Nephron progenitor cell (in vitro differentiated cells): ENCODE measurements around the gene MTERF4.
"Not testable (repeated sequence)": the region's sequence is repeated elsewhere in the genome, so short reads cannot be mapped to it uniquely, and the experiment has no call there.

Experiments
- DNase-seq: peaks from one replicate; pipeline ENCODE4 v3.0.0; 2021
- H3K27ac Mint-ChIP-seq: 2 replicates; pipeline ENCODE4 v1.8.0; 2021; ENCODE audit warnings: mild to moderate bottlenecking, moderate library complexity, mixed read lengths
- H3K27me3 Mint-ChIP-seq: 2 replicates; pipeline ENCODE4 v1.8.0; 2021; ENCODE audit warnings: mild to moderate bottlenecking, low read depth, mixed read lengths; ENCODE audit not compliant: poor library complexity
- H3K36me3 Mint-ChIP-seq: 2 replicates; pipeline ENCODE4 v1.8.0; 2021; ENCODE audit warnings: low read depth, mixed read lengths
- H3K4me1 Mint-ChIP-seq: 2 replicates; pipeline ENCODE4 v1.8.0; 2021; ENCODE audit warnings: mixed read lengths
- H3K4me3 Mint-ChIP-seq: 2 replicates; pipeline ENCODE4 v1.8.0; 2021; ENCODE audit warnings: mild to moderate bottlenecking, moderate library complexity, mixed read lengths
- H3K9me3 Mint-ChIP-seq: 2 replicates; pipeline ENCODE4 v1.8.0; 2021; ENCODE audit warnings: mild to moderate bottlenecking, moderate library complexity, mixed read lengths
- TF ChIP-seq, protein P1 (sequence below): fragments of 200-600 bp; sonication (generic); IDR thresholded peaks from 2 replicates; pipeline ENCODE4 v1.5.0; 2021; ENCODE audit warnings: antibody characterized with exemption

Gene MTERF4

DNA sequence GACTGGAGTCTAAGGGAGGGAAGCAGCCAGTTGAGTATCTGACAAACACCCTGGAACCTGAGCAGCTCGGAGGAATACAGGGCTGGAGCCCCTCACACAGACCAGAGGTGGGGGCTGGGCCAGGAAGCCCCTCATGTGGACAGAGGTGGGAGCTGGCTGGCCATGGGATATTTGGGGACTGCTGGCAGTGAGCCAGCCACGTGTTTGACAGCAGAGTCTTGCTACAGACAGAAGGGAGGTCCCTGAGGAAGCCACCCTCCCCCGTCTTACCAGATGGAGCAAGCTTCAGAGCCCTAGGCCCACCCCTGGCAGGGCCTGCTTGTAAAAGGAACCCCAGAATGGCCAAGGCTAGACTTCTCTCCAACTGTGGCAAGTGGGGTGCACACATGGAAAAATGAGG, 3.6 kb upstream of the MTERF4 start:
- TF ChIP-seq, protein P1, sequence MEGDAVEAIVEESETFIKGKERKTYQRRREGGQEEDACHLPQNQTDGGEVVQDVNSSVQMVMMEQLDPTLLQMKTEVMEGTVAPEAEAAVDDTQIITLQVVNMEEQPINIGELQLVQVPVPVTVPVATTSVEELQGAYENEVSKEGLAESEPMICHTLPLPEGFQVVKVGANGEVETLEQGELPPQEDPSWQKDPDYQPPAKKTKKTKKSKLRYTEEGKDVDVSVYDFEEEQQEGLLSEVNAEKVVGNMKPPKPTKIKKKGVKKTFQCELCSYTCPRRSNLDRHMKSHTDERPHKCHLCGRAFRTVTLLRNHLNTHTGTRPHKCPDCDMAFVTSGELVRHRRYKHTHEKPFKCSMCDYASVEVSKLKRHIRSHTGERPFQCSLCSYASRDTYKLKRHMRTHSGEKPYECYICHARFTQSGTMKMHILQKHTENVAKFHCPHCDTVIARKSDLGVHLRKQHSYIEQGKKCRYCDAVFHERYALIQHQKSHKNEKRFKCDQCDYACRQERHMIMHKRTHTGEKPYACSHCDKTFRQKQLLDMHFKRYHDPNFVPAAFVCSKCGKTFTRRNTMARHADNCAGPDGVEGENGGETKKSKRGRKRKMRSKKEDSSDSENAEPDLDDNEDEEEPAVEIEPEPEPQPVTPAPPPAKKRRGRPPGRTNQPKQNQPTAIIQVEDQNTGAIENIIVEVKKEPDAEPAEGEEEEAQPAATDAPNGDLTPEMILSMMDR, result no peak
- H3K36me3 Mint-ChIP-seq, result peaks cover 8% of the 10 kb centered on the region
- no peaks in the 10 kb centered on the region for H3K9me3 Mint-ChIP-seq
- H3K4me3 Mint-ChIP-seq, result no peak overlapping the region
- no peak for DNase-seq
- H3K27me3 Mint-ChIP-seq, result no peaks in the 10 kb centered on the region
- peaks cover 23% of the 10 kb centered on the region for H3K4me1 Mint-ChIP-seq
- H3K27ac Mint-ChIP-seq, result no peak overlapping the region

DNA sequence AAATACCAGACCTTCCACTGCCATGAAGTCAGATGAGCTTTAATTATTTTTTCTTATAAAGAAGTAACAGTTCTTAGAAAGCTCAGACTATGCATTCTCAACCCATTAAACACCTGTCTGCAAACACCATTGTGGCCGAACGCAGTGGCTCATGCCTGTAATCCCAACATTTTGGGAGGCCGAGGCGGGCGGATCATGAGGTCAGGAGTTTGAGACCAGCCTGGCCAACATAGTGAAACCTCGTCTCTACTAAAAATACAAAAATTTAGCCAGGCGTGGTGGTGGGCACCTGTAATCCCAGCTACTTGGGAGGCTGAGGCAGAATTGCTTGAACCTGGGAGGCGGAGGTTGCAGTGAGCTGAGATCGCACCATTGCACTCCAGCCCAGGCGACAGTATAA, 2.5 kb upstream of the MTERF4 start:
- Mint-ChIP-seq H3K4me1 (peaks cover 24% of the 10 kb centered on the region), H3K36me3 (peaks cover 15% of the 10 kb centered on the region)
- not testable (repeated sequence) for H3K27me3 Mint-ChIP-seq, DNase-seq, H3K9me3 Mint-ChIP-seq, H3K4me3 Mint-ChIP-seq, H3K27ac Mint-ChIP-seq

DNA sequence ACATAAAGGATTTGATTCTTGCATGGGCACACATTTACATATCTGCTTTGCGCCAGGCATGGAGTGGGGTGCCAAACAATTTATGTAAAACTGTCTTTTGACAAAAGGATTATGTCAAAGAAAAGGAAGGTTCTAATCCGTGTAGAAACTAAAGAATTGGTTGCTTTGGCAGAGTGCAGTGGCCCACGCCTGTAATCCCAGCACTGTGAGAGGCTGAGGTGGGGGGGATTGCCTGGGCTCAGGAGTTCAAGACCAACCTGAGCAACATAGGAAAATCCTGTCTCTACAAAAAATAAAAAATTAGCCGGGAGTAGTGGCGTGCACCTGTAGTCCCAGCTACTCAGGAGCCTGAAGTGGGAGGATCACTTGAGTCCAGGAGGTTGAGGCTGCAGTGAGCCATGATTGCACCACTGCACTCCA, 1.1 kb upstream of the MTERF4 start:
- TF ChIP-seq, protein P1, result no peak
- no peaks in the 10 kb centered on the region for H3K9me3 Mint-ChIP-seq
- no peak for DNase-seq
- no peak overlapping the region for H3K27ac Mint-ChIP-seq
- H3K4me1 Mint-ChIP-seq, result peaks cover 24% of the 10 kb centered on the region
- peak overlapping the region; percentile 98 for H3K4me3 Mint-ChIP-seq
- H3K36me3 Mint-ChIP-seq, result peaks cover 21% of the 10 kb centered on the region
- no peaks in the 10 kb centered on the region for H3K27me3 Mint-ChIP-seq

- no peaks in the 10 kb centered on the region for H3K9me3 Mint-ChIP-seq
- no peak for DNase-seq
- TF ChIP-seq, protein P1, result no peak
- H3K4me1 Mint-ChIP-seq, result peaks cover 29% of the 10 kb centered on the region
- peaks cover 43% of the 10 kb centered on the region for H3K36me3 Mint-ChIP-seq
- H3K27ac Mint-ChIP-seq, result no peak overlapping the region
- no peak overlapping the region for H3K4me3 Mint-ChIP-seq
- H3K27me3 Mint-ChIP-seq, result no peaks in the 10 kb centered on the region
Observed at GRCh38 chr2:241099246-241099645, 2.8 kb downstream of the MTERF4 start.

GRCh38 chr2:241096979-241097378, 5.1 kb downstream of the MTERF4 start:
- Mint-ChIP-seq H3K9me3 (no peaks in the 10 kb centered on the region), H3K4me1 (peaks cover 26% of the 10 kb centered on the region), H3K27me3 (no peaks in the 10 kb centered on the region), H3K36me3 (peaks cover 49% of the 10 kb centered on the region), H3K27ac (no peak overlapping the region), H3K4me3 (no peak overlapping the region)
- DNase-seq, result no peak
- TF ChIP-seq, protein P1, result no peak

GRCh38 chr2:241095594-241096290, 6.3 kb downstream of the MTERF4 start:
- H3K4me3 Mint-ChIP-seq, result no peak overlapping the region
- H3K9me3 Mint-ChIP-seq, result no peaks in the 10 kb centered on the region
- no peak for DNase-seq
- TF ChIP-seq, protein P1, result no peak
- H3K36me3 Mint-ChIP-seq, result peaks cover 53% of the 10 kb centered on the region
- peak overlapping the region; percentile 68 for H3K27ac Mint-ChIP-seq
- H3K27me3 Mint-ChIP-seq, result no peaks in the 10 kb centered on the region
- peaks cover 29% of the 10 kb centered on the region for H3K4me1 Mint-ChIP-seq
